Transverse colon (tissue), 4 donors: Measurements from ENCODE around the gene USP47. TPM values are rescaled to one million over a fixed set of nuclear protein-coding genes. Genes with fewer than 3 reads are reported as not detected.
A peak's percentile ranks its signal among the peaks of the same experiment; 100 is the strongest.

ENCODE experiments used
- DNase-seq: peaks from one replicate; pipeline ENCODE4 v3.0.0-alpha.2; 2019
- H3K27ac ChIP-seq, 4 donors: fragments of 200-600 bp; sonication (generic); 2 replicates each; pipeline ENCODE4 v1.5.1; 2016 to 2018; ENCODE audit warnings: inconsistent platforms in 4 of 4
- H3K27me3 ChIP-seq: fragments of 200-600 bp; sonication (generic); 2 replicates; pipeline ENCODE4 v1.5.1; 2017; ENCODE audit warnings: inconsistent platforms
- H3K36me3 ChIP-seq, 4 donors: fragments of 200-600 bp; sonication (generic); 2 replicates each; pipeline ENCODE4 v1.5.1; 2017 to 2019; ENCODE audit warnings: inconsistent platforms in 4 of 4
- H3K4me1 ChIP-seq, 4 donors: fragments of 200-600 bp; sonication (generic); 2 replicates each; pipeline ENCODE4 v1.5.1; 2017 to 2020; ENCODE audit warnings: inconsistent platforms in 4 of 4
- H3K4me3 ChIP-seq, 4 donors: fragments of 200-600 bp; sonication (generic); 1 replicate in 1 of 4; 2 replicates in 3 of 4; pipeline versions ENCODE4 v1.5.1 to v1.6.1; 2017 to 2019; ENCODE audit warnings: inconsistent platforms in 4 of 4
- H3K9me3 ChIP-seq, 2 donors: fragments of 200-600 bp; sonication (generic); 2 replicates each; pipeline ENCODE4 v1.5.1; 2017 to 2019; ENCODE audit warnings: inconsistent platforms in 2 of 2
- CTCF ChIP-seq, 5 experiments: fragments of 200-600 bp in 3 of 5; fragments of 450-650 bp in 2 of 5; sonication (generic) in 3 of 5; IDR thresholded peaks; 1 replicate in 2 of 5; 2 replicates in 3 of 5; pipeline ENCODE4 v1.5.1; 2016 to 2017; ENCODE audit warnings: antibody characterized with exemption in 5 of 5, inconsistent platforms in 3 of 5, mild to moderate bottlenecking in 2 of 5, moderate library complexity in 1 of 5
- EP300 ChIP-seq: sonication (generic); formaldehyde crosslinking; IDR thresholded peaks from one replicate; pipeline ENCODE4 v1.6.1; 2017; ENCODE audit warnings: antibody characterized with exemption, low read depth
- POLR2A ChIP-seq: fragments of 450-650 bp; IDR thresholded peaks from one replicate; pipeline ENCODE4 v1.6.1; 2016; ENCODE audit warnings: antibody characterized with exemption, mild to moderate bottlenecking, moderate library complexity
- POLR2AphosphoS5 ChIP-seq, 3 donors: sonication (generic); formaldehyde crosslinking; IDR thresholded peaks; one replicate each; pipeline ENCODE4 v1.6.1; 2016; ENCODE audit warnings: antibody characterized with exemption in 3 of 3
- WGBS, 2 donors: methylation state at CpG; one replicate each; pipeline ENCODE4 v1.1.5; 2018; ENCODE audit warnings: low coverage in 1 of 2; 5-methylcytosine and 5-hydroxymethylcytosine counted together
- in situ Hi-C, 4 donors: fragments of 200-750 bp; cut with MboI; loops; one replicate each; pipeline versions ENCODE4 v1.15.0 to v1.15.1; 2017; ENCODE audit warnings: low sequenced_read_pairs in 3 of 4, low pct_ligation_motif_present in 1 of 4, low pct_unique_long_range_greater_than_20kb in 1 of 4
- intact Hi-C: fragments of 100-400 bp; cut with DNase I; formaldehyde crosslinking; loops from one replicate; pipeline ENCODE4 v1.15.1; 2023; ENCODE audit warnings: low total_unique reads
- total RNA-seq, 4 donors: library from RNA; depleted of rRNA; stranded (reverse); fragments of >200 nt; gene quantifications; one replicate each; pipeline ENCODE4 v1.1.0, GENCODE V29; 2016

Gene USP47
- total RNA-seq, 4 donors from 2014 or later, result 42.6 to 85.1 (median 57.3) TPM

DNA sequence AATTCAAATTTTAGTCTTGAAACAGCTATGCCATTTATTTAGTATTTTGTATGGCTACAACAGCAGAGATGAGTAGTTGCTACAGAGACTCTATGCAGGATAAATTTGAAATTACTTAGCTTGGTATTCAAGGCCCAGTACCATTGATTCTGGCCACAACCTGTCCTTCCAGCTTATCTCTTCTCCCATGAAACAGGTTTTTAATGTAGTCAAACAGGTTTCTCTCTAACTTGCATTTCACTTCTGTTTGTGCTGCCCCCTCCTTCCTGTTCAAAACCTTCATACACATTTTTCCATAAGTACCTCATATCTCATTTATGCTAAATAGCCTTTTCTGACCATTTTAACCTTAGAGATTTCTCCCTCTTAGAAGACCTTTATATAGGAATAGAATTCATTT, 3.3 kb downstream of the USP47 start:
- H3K27me3 ChIP-seq, result no peaks in the 10 kb centered on the region
- no peaks in the 10 kb centered on the region for H3K9me3 ChIP-seq
- no peaks in the 10 kb centered on the region for H3K36me3 ChIP-seq
- in situ Hi-C loops (no loop called here), intact Hi-C loops (no loop called here)
- no peak for DNase-seq
- TF ChIP-seq POLR2A (no peak), EP300 (no peak), CTCF (IDR thresholded peaks at IDR 0.05) (no peak), POLR2AphosphoS5 (IDR thresholded peaks at IDR 0.05) (no peak)
- peaks cover 15 to 77% (median 50%) of the 10 kb centered on the region in 4 donors for H3K4me1 ChIP-seq
- peak overlapping the region; percentile 94 to 99 (median 98) for H3K27ac ChIP-seq
- H3K4me3 ChIP-seq, result no peak overlapping the region

DNA sequence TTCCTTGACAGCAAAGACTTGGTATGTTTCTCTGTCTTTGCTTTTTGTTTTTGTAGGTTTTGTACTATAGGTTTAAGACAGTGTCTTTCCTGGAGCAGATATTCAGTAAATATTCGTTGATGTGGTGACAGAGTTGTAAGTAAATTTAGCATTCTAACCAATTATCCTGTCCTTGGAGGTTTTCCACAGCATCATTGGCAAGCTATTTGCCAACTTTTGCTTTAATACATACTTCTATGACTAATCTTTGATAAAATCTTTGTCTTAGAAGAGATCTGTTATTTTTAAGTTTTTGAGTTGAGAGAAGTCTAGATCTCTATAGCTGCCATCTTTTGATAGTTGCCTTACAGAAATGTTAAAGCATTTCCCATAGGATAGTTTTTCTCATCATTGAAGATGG, 3.8 kb downstream of the USP47 start:
- peak overlapping the region; percentile 94 to 99 (median 98) for H3K27ac ChIP-seq
- intact Hi-C loops, result no loop called here

DNA sequence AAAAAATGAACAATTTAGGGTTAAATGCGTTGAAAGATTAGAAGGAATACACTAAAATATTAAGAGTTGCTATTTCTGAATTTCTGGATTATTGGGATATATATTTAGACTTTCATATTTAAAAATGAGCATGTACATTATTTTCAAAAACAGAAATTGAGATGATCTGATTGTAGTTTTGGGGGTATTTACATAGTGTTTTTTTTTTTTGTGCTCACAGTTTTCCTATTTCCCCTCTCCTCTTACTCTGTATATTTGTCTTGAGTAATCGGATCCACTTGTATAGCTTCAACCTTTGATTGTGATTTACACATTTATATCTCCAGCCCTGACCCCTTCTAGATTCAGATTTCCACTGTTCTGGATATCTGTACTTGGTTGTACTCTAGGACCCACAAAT, 5.3 kb downstream of the USP47 start:
- Histone ChIP-seq H3K4me3 (no peak overlapping the region), H3K27ac (peak overlapping the region in 1 of 4 donors; percentile 94), H3K36me3 (no peaks in the 10 kb centered on the region), H3K4me1 (peaks cover 12 to 93% (median 53%) of the 10 kb centered on the region in 4 donors), H3K9me3 (no peaks in the 10 kb centered on the region), H3K27me3 (no peaks in the 10 kb centered on the region)
- WGBS, 2 donors, result 84 to 93% methylated on average over 2 of the region's 2 CpGs
- in situ Hi-C loops (no loop called here), intact Hi-C loops (no loop called here)
- no peak for DNase-seq
- no peak for TF ChIP-seq EP300
- no peak for TF ChIP-seq POLR2AphosphoS5 (IDR thresholded peaks at IDR 0.05)
- TF ChIP-seq CTCF (IDR thresholded peaks at IDR 0.05), result no peak
- TF ChIP-seq POLR2A, result no peak

More for the DNA sequence above, 3.8 kb downstream of the USP47 start:
- in situ Hi-C loops, result no loop called here
- Histone ChIP-seq H3K9me3 (no peaks in the 10 kb centered on the region), H3K36me3 (no peaks in the 10 kb centered on the region), H3K4me3 (no peak overlapping the region), H3K27me3 (no peaks in the 10 kb centered on the region), H3K4me1 (peaks cover 15 to 82% (median 51%) of the 10 kb centered on the region in 4 donors)
- DNase-seq, result no peak
- 17 to 30% methylated on average over 1 of the region's 1 CpG for WGBS, 2 donors
- TF ChIP-seq POLR2AphosphoS5 (IDR thresholded peaks at IDR 0.05) (no peak), POLR2A (no peak), EP300 (no peak), CTCF (IDR thresholded peaks at IDR 0.05) (no peak)

DNA sequence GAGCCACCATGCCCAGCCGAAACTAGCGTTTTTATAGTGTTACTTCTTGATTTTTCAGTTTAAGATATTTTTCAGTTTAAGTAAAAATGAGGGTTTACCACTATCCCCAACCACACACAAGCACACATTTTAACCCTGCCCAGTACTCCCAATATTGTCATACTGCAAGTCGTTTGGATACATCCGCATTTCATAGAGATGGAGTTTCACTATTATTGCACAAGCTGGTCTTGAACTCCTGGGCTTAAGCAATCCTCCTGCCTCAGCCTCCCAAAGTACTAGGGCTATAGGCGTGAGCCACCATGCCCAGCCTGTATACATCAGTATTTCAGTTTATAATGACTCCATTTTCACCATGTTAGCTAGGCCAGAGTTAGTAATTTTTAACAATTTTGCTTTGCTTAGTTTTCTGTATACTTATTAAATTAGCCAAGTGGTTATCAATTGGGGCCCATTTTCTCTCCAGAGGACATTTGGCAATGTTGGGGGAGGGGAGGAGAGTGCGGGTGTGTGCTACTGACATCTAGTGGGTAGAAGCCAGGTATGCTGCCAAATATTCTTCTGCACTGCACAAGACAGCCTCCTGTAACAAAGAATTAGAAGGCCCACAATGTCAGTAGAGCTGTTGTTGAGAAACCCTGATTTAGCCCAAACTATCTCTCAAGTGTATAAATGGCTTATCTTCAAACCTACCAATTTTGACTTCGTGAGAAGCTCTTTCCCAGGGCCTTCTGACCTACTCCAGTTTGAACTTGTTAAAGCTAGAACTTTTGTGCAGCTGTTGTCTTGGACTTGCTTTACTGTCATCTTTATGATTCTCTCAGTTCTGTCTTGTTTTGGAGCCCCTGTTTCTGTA, 7.3 kb downstream of the USP47 start:
- in situ Hi-C loops, result no loop called here
- Histone ChIP-seq H3K4me1 (peaks cover 18 to 95% (median 51%) of the 10 kb centered on the region in 4 donors), H3K9me3 (no peaks in the 10 kb centered on the region), H3K36me3 (no peaks in the 10 kb centered on the region), H3K27me3 (no peaks in the 10 kb centered on the region), H3K27ac (peak overlapping the region; percentile 7 to 49 (median 12)), H3K4me3 (no peak overlapping the region)
- WGBS, 2 donors, result 68 to 73% methylated on average over 5 to 7 of the region's 7 CpGs
- intact Hi-C loops, result no loop called here
- TF ChIP-seq CTCF (IDR thresholded peaks at IDR 0.05), result peak; percentile 51 to 60 (median 58)
- TF ChIP-seq POLR2AphosphoS5 (IDR thresholded peaks at IDR 0.05), result no peak
- peak; percentile 53 for DNase-seq
